ENCODE measurements around the gene TMPRSS7. TPM values are rescaled to one million over a fixed set of nuclear protein-coding genes. Genes with fewer than 3 reads are reported as not detected.

Gene TMPRSS7
- total and polyA plus RNA-seq, 12 donors: not detected

GRCh38 chr3:112001526-112001925, 33.0 kb upstream of the TMPRSS7 start:
- peaks cover 0 to 30% (median 0%) of the 10 kb centered on the region in 7 donors for H3K27me3 ChIP-seq
- DNase-seq: no peak
- no peaks in the 10 kb centered on the region for H3K9me3 ChIP-seq
- intact Hi-C loops (cut with DNase I): no loop called here
- no peak overlapping the region for H3K4me3 ChIP-seq
- H3K27ac ChIP-seq: no peak overlapping the region
- no peaks in the 10 kb centered on the region for H3K36me3 ChIP-seq
- ATAC-seq: no peak
- no peak for TF ChIP-seq CTCF (IDR thresholded peaks at IDR 0.05)
- 95 to 97% methylated on average over 2 of the region's 2 CpGs for WGBS, 2 donors
- peaks cover 0 to 23% (median 13%) of the 10 kb centered on the region in 9 donors for H3K4me1 ChIP-seq

- DNase-seq: no peak
- Histone ChIP-seq H3K4me1 (peaks cover 0 to 23% (median 13%) of the 10 kb centered on the region in 9 donors), H3K27me3 (peaks cover 0 to 30% (median 0%) of the 10 kb centered on the region in 7 donors), H3K4me3 (no peak overlapping the region), H3K36me3 (no peaks in the 10 kb centered on the region), H3K9me3 (no peaks in the 10 kb centered on the region), H3K27ac (no peak overlapping the region)
- intact Hi-C loops (cut with DNase I): no loop called here
- no peak for TF ChIP-seq CTCF (IDR thresholded peaks at IDR 0.05)
- WGBS, 2 donors: 76 to 79% methylated on average over 8 of the region's 8 CpGs
- no peak for ATAC-seq
These were observed 32.2 kb upstream of the TMPRSS7 start for GRCh38 chr3:112002096-112002971.

- TF ChIP-seq CTCF (IDR thresholded peaks at IDR 0.05): no peak
- Histone ChIP-seq H3K4me1 (peaks cover 0 to 22% (median 17%) of the 10 kb centered on the region in 9 donors), H3K9me3 (no peaks in the 10 kb centered on the region), H3K27ac (no peak overlapping the region), H3K27me3 (peaks cover 0 to 25% (median 0%) of the 10 kb centered on the region in 7 donors), H3K36me3 (no peaks in the 10 kb centered on the region), H3K4me3 (no peak overlapping the region)
- WGBS, 2 donors: 82 to 96% methylated on average over 4 of the region's 4 CpGs
- intact Hi-C loops (cut with DNase I): no loop called here
- ATAC-seq: no peak
- no peak for DNase-seq
These were observed 31.0 kb upstream of the TMPRSS7 start for GRCh38 chr3:112003321-112004080.

GRCh38 chr3:112004187-112004586, 30.3 kb upstream of the TMPRSS7 start:
- DNase-seq: no peak
- no peaks in the 10 kb centered on the region for H3K9me3 ChIP-seq
- WGBS, 2 donors: 84 to 87% methylated on average over 2 of the region's 2 CpGs

More at GRCh38 chr3:112004187-112004586, 30.3 kb upstream of the TMPRSS7 start:
- ATAC-seq: no peak
- H3K4me3 ChIP-seq: no peak overlapping the region
- peaks cover 0 to 15% (median 10%) of the 10 kb centered on the region in 9 donors for H3K4me1 ChIP-seq
- intact Hi-C loops (cut with DNase I): no loop called here
- no peak overlapping the region for H3K27ac ChIP-seq
- peaks cover 0 to 19% (median 0%) of the 10 kb centered on the region in 7 donors for H3K27me3 ChIP-seq
- TF ChIP-seq CTCF (IDR thresholded peaks at IDR 0.05): no peak
- no peaks in the 10 kb centered on the region for H3K36me3 ChIP-seq
